Left ventricle myocardium inferior (tissue), 1 donor: ENCODE results near the gene ANO10. TPM values are rescaled to one million over a fixed set of nuclear protein-coding genes. Genes with fewer than 3 reads are reported as not detected.
A peak's percentile ranks its signal among the peaks of the same experiment; 100 is the strongest.

Experiments
- DNase-seq: peaks from one replicate; pipeline ENCODE4 v3.0.0-alpha.2; 2020
- H3K27ac ChIP-seq: fragments of 200-600 bp; replicated peaks from 2 replicates; pipeline ENCODE4 v1.8.0; 2021
- H3K27me3 ChIP-seq: fragments of 200-600 bp; 2 replicates; pipeline ENCODE4 v1.8.0; 2021; ENCODE audit warnings: low read depth
- H3K36me3 ChIP-seq: fragments of 200-600 bp; 2 replicates; pipeline ENCODE4 v1.8.0; 2021
- H3K4me1 ChIP-seq: fragments of 200-600 bp; 2 replicates; pipeline ENCODE4 v1.8.0; 2021
- H3K4me3 ChIP-seq: fragments of 200-600 bp; 2 replicates; pipeline ENCODE4 v1.8.0; 2021; ENCODE audit warnings: mild to moderate bottlenecking, moderate library complexity
- H3K9me3 ChIP-seq: fragments of 200-600 bp; replicated peaks from 2 replicates; pipeline ENCODE4 v1.8.0; 2021
- CTCF ChIP-seq: fragments of 200-600 bp; IDR thresholded peaks from 2 replicates; pipeline ENCODE4 v1.8.0; 2021; ENCODE audit warnings: antibody characterized with exemption, mild to moderate bottlenecking, borderline replicate concordance
- intact Hi-C: fragments of 100-400 bp; cut with micrococcal nuclease; formaldehyde crosslinking; loops from one replicate; pipeline ENCODE4 v1.11.0; 2022
- total RNA-seq: library from RNA; stranded (reverse); fragmentation: NEBNext Ultra II Directional; extraction: Animal tissue kit (Norgen Biotek cat#: 25700); gene quantifications from one replicate; pipeline ENCODE4 v1.2.1, GENCODE V29; 2021
- donor health status: DM: no; HTN: yes; CAD: no; lungs with severe emphysema.

Gene ANO10
- total RNA-seq, 1 donor from 2014 or later = 12.6 TPM

GRCh38 chr3:43317461-43318316 lies 304.1 kb downstream of the ANO10 start:
- peak overlapping the region; percentile 10 for H3K4me3 ChIP-seq
- H3K27ac ChIP-seq = peak overlapping the region; percentile 78
- no peak for DNase-seq
- TF ChIP-seq CTCF = peak; percentile 16
- intact Hi-C loops = no loop called here
- no peaks in the 10 kb centered on the region for H3K9me3 ChIP-seq
- H3K4me1 ChIP-seq = peaks cover 88% of the 10 kb centered on the region
- no peaks in the 10 kb centered on the region for H3K27me3 ChIP-seq
- H3K36me3 ChIP-seq = peaks cover 7% of the 10 kb centered on the region

- TF ChIP-seq CTCF = no peak
- peak overlapping the region; percentile 10 for H3K4me3 ChIP-seq
- intact Hi-C loops = no loop called here
- H3K36me3 ChIP-seq = peaks cover 15% of the 10 kb centered on the region
- peaks cover 83% of the 10 kb centered on the region for H3K4me1 ChIP-seq
- DNase-seq = no peak
- peak overlapping the region; percentile 78 for H3K27ac ChIP-seq
- no peaks in the 10 kb centered on the region for H3K27me3 ChIP-seq
- H3K9me3 ChIP-seq = no peaks in the 10 kb centered on the region
Measured at GRCh38 chr3:43316783-43317460, 304.9 kb downstream of the ANO10 start.

Other genes starting within 250 kb of the ANO10 start
- 24.1 TPM for gene ABHD5, start 68.9 kb upstream of the ANO10 start, total RNA-seq